Uterus (tissue), 4 donors: Measurements from ENCODE around the gene TAPT1. TPM values are rescaled to one million over a fixed set of nuclear protein-coding genes. Genes with fewer than 3 reads are reported as not detected.

Source experiments
- DNase-seq, 2 donors: peaks; one replicate each; pipeline ENCODE4 v3.0.0-alpha.2; 2019 to 2020
- H3K27ac ChIP-seq, 2 donors: fragments of 200-600 bp; sonication (generic); 1 replicate in 1 of 2; 2 replicates in 1 of 2; pipeline ENCODE4 v1.5.1; 2016 to 2018
- H3K27me3 ChIP-seq, 2 donors: fragments of 200-600 bp; sonication (generic); one replicate each; pipeline ENCODE4 v1.5.1; 2018 to 2019; ENCODE audit warnings: control low read depth in 1 of 2
- H3K36me3 ChIP-seq, 2 donors: fragments of 200-600 bp; sonication (generic); one replicate each; pipeline ENCODE4 v1.5.1; 2019; ENCODE audit warnings: control low read depth in 1 of 2
- H3K4me1 ChIP-seq, 2 donors: fragments of 200-600 bp; sonication (generic); one replicate each; pipeline ENCODE4 v1.5.1; 2018 to 2019; ENCODE audit warnings: control low read depth in 1 of 2
- H3K4me3 ChIP-seq, 2 donors: fragments of 200-600 bp; sonication (generic); 1 replicate in 1 of 2; 2 replicates in 1 of 2; pipeline ENCODE4 v1.5.1; 2018 to 2019; ENCODE audit warnings: mild to moderate bottlenecking in 1 of 2
- H3K9me3 ChIP-seq, 2 donors: fragments of 200-600 bp; sonication (generic); one replicate each; pipeline ENCODE4 v1.5.1; 2019; ENCODE audit warnings: control low read depth in 1 of 2
- POLR2A ChIP-seq, 2 donors: fragments of 450-650 bp; IDR thresholded peaks; one replicate each; pipeline ENCODE4 v1.6.1; 2016; ENCODE audit warnings: antibody characterized with exemption in 2 of 2, mild to moderate bottlenecking in 1 of 2, moderate library complexity in 1 of 2
- intact Hi-C: fragments of 100-400 bp; cut with DNase I; formaldehyde crosslinking; loops from one replicate; pipeline ENCODE4 v1.15.1; 2023; ENCODE audit warnings: low total_unique reads
- total RNA-seq, 4 donors: library from RNA; depleted of rRNA in 3 of 4; stranded (reverse); fragments of >200 nt in 3 of 4; gene quantifications; one replicate each; pipeline versions ENCODE4 v1.1.0 to v1.2.4, GENCODE V29; 2014 to 2023
- TF ChIP-seq, protein P1 (sequence below), 4 experiments: fragments of 200-600 bp in 2 of 4; fragments of 450-650 bp in 2 of 4; sonication (generic) in 2 of 4; IDR thresholded peaks; one replicate each; pipeline ENCODE4 v1.5.1; 2016 to 2019; ENCODE audit warnings: antibody characterized with exemption in 4 of 4, mild to moderate bottlenecking in 2 of 4, moderate library complexity in 1 of 4
- donor health status: DM: yes; HTN: yes; CAD: no.

Gene TAPT1
- total RNA-seq, 4 donors from 2014 or later = 28.2 to 68.5 (median 63.5) TPM

DNA sequence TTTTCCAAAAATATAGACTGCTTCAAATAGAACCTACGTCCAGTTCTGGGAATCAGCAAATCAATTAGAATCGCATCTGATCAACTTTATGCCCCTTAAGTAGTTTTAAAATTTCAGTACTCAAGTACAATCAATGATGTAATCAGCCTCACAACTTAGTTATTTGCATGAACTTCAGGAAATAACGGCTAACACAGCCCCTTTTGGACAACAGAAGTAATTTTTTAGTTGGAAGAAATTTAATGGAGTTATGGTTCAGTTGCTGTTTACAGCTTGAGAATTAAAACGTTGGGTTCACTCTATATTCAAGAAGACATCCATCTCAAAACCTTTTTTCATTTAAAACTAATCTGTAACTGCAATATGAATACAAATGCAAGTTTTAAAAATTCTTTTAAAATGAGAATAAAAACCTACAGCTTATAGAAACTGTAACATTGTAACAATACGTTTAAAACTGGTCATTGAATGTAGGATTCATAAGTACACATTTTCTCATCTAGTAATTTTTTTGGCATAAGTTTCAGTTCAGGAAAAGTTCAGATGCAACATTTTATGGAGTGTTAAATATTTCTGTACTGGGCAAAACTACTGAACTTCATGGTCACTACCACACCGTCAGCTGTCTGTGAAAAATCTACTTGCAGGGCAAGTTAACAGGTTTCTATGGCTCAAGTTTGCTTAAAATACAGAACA is 956 bp downstream of the TAPT1 start:
- no peaks in the 10 kb centered on the region for H3K36me3 ChIP-seq
- no peaks in the 10 kb centered on the region for H3K27me3 ChIP-seq
- DNase-seq = no peak
- peaks cover 0 to 7% of the 10 kb centered on the region in 2 donors for H3K4me1 ChIP-seq
- TF ChIP-seq, protein P1, sequence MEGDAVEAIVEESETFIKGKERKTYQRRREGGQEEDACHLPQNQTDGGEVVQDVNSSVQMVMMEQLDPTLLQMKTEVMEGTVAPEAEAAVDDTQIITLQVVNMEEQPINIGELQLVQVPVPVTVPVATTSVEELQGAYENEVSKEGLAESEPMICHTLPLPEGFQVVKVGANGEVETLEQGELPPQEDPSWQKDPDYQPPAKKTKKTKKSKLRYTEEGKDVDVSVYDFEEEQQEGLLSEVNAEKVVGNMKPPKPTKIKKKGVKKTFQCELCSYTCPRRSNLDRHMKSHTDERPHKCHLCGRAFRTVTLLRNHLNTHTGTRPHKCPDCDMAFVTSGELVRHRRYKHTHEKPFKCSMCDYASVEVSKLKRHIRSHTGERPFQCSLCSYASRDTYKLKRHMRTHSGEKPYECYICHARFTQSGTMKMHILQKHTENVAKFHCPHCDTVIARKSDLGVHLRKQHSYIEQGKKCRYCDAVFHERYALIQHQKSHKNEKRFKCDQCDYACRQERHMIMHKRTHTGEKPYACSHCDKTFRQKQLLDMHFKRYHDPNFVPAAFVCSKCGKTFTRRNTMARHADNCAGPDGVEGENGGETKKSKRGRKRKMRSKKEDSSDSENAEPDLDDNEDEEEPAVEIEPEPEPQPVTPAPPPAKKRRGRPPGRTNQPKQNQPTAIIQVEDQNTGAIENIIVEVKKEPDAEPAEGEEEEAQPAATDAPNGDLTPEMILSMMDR (IDR thresholded peaks at IDR 0.05) = no peak
- TF ChIP-seq POLR2A (IDR thresholded peaks at IDR 0.05) = no peak
- peak overlapping the region; percentile 66 to 85 for H3K4me3 ChIP-seq
- intact Hi-C loops = no loop called here
- no peaks in the 10 kb centered on the region for H3K9me3 ChIP-seq
- H3K27ac ChIP-seq = peak overlapping the region; percentile 96 to 98

DNA sequence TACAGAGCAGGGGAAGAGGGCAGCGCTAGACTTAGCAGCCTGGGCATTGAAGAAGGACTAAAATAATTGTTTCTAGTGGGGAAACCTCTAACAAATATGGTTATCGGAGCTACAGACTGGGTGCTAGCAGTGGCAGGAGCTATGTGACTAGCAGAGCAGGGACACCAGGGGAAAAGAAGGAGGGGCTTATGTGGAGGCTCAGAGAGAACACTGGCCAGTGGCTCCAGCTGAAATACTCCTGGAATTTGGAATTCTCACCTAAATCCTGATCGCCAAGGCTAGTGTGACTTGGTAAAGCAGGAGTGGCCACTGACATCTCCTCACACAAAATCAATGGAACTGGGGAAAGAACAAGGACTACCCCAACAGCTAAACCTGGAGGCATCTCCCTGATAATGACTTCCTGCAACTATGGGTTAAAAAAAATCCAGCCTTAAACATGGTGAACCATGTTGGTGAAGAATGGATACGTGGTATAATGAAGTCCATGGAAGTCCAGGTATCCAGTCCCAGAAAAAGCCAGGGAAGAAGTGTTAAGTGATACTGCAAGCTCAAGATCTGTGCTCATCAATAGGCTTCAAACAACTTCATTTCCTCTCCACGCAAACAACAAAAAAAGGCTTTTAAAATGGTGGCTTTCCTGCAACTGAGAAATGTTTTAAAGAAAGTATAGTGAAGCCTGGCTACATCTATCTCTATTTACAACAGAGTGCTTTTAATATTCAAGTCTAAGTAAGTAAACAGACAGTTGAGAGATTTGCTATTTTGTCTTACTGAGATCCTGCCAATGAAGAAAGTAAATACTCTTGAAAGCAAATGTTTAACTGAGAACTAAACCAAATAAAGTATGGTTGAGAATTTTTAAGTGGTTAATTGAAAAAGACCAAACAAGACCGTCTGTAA is 1.8 kb downstream of the TAPT1 start:
- no peak for DNase-seq
- H3K27me3 ChIP-seq = no peaks in the 10 kb centered on the region
- no peaks in the 10 kb centered on the region for H3K9me3 ChIP-seq
- intact Hi-C loops = no loop called here
- peak overlapping the region in 1 of 2 donors; percentile 98 for H3K27ac ChIP-seq
- no peaks in the 10 kb centered on the region for H3K36me3 ChIP-seq
- H3K4me1 ChIP-seq = peaks cover 0 to 7% of the 10 kb centered on the region in 2 donors
- TF ChIP-seq, protein P1 (IDR thresholded peaks at IDR 0.05) = no peak
- no peak for TF ChIP-seq POLR2A (IDR thresholded peaks at IDR 0.05)
- peak overlapping the region in 1 of 2 donors; percentile 85 for H3K4me3 ChIP-seq

DNA sequence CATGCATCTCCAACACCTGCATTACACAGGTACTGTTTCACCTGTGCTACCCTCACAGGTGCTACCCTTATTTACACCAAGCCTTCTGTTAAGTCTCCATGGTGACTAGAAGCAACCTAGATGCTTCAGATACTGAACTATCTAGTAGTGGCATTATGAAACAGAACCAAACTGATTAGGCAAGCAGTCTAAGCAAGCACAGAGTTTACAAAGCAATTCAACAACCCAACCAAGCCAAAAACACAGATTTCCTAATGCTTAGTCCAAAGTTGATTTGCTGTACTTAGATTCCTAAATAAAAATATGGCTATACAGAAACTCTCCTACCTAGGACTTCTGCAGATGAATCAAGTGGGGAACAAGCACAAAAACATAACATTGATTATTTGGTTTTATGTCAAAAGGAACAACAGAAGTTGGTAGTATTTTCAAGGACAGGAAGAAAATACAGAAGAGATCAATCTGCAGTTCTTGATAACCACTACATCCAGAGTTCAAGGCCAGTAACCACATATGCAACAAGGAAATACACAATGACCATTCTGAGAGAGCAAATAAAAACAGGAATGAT is 3.2 kb downstream of the TAPT1 start:
- Histone ChIP-seq H3K4me3 (no peak overlapping the region), H3K9me3 (no peaks in the 10 kb centered on the region), H3K36me3 (no peaks in the 10 kb centered on the region), H3K4me1 (peaks cover 0 to 7% of the 10 kb centered on the region in 2 donors), H3K27me3 (no peaks in the 10 kb centered on the region), H3K27ac (no peak overlapping the region)
- intact Hi-C loops = no loop called here
- DNase-seq = no peak
- TF ChIP-seq, protein P1 (IDR thresholded peaks at IDR 0.05) = no peak
- TF ChIP-seq POLR2A (IDR thresholded peaks at IDR 0.05) = no peak

DNA sequence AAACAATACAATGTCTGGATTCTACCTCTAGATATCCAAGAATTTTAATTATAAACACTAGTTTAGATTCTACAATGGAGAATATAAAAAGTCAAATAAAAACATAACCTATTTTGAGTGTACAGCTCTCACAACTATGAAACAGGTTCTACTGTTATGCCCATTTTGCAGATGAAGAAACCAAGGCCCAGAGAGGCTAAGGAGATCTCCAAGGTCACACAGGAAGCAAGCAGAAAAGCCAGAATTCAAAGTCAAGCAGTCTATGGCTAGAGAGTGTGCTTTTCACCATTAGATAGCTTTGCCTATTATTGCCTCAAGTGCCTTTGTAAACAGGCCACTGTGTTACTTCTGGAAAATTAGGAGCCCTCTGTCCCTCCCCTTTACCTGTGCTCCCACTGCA is 7.3 kb downstream of the TAPT1 start:
- Histone ChIP-seq H3K36me3 (no peaks in the 10 kb centered on the region), H3K4me1 (peaks cover 0 to 6% of the 10 kb centered on the region in 2 donors), H3K27me3 (no peaks in the 10 kb centered on the region), H3K4me3 (no peak overlapping the region), H3K9me3 (no peaks in the 10 kb centered on the region), H3K27ac (no peak overlapping the region)
- DNase-seq = no peak
- intact Hi-C loops = no loop called here
- TF ChIP-seq, protein P1 (IDR thresholded peaks at IDR 0.05) = no peak
- TF ChIP-seq POLR2A (IDR thresholded peaks at IDR 0.05) = no peak
